CD4-positive, alpha-beta T cell treated with Interleukin-15 for 4 hours (primary cell): ENCODE measurements around the gene SPATA31A1.
"Not testable (repeated sequence)": the region's sequence is repeated elsewhere in the genome, so short reads cannot be mapped to it uniquely, and the experiment has no call there.

Experiments
- DNase-seq: peaks from one replicate; pipeline ENCODE4 v3.0.0-alpha.2; 2020; ENCODE audit warnings: low spot score

The SPATA31A1 gene

GRCh38 chr9:39355369-39355768 is at the start of gene SPATA31A1:
Gene SPATA31A1 (plus strand): TSS chr9:39355669. CDS start chr9:39355731, 62 bp downstream.
- DNase-seq: not testable (repeated sequence)

GRCh38 chr9:39407261-39408204 is 52.1 kb downstream of the SPATA31A1 start:
- not testable (repeated sequence) for DNase-seq

DNA sequence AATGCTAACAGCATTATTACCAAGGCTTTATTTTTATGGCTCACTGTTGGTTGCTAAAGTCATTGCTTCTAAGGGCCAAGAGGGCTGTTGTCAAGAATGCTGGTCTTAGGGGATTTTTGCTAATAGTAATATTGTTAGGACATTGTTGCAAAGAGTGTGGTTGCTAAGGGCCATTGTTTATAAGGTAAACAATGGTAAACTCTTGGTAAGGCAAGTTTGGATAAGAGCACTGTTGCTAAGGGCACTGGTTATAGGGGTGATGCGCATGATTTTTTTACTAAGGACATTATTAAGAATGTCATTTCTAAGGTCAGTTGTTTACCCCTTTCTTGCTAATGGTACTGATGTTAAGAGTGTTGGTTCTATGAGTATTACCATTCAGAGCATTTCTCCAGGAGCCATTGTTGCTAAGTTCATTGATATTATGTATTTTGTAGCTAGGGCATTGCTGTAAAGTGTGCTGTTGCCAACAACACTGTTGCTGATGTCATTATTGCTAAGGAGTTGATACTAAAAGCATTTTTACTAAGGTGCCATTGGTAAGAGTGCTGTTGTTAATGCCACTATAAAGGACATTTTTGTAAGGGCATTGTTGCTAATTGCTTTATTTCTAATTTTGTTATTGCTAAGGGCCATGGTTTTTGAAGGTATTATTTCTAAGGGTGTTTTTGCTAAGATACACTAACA is 55.9 kb downstream of the SPATA31A1 start:
- not testable (repeated sequence) for DNase-seq
